Muscle layer of duodenum (tissue), 2 donors: Measurements from ENCODE around the gene SLC16A8.

Experiments
- H3K27ac ChIP-seq: one replicate; pipeline ENCODE4 v1.7.0; 2013; ENCODE audit warnings: mild to moderate bottlenecking, low read length
- H3K27me3 ChIP-seq: one replicate; pipeline ENCODE4 v1.7.0; 2013; ENCODE audit warnings: low read depth, mild to moderate bottlenecking, control low read depth, low read length
- H3K36me3 ChIP-seq, 2 donors: one replicate each; pipeline ENCODE4 v1.7.0; 2013; ENCODE audit warnings: low read length in 2 of 2, control low read depth in 1 of 2, mild to moderate bottlenecking in 1 of 2; ENCODE audit not compliant: insufficient read depth in 2 of 2, control insufficient read depth in 1 of 2
- H3K4me1 ChIP-seq, 2 donors: one replicate each; pipeline ENCODE4 v1.7.0; 2013; ENCODE audit warnings: low read length in 2 of 2, mild to moderate bottlenecking in 2 of 2, control low read depth in 1 of 2, moderate library complexity in 1 of 2; ENCODE audit not compliant: insufficient read depth in 2 of 2, control insufficient read depth in 1 of 2
- H3K4me3 ChIP-seq, 2 donors: one replicate each; pipeline ENCODE4 v1.7.0; 2013; ENCODE audit warnings: low read length in 2 of 2, low read depth in 1 of 2, mild to moderate bottlenecking in 1 of 2
- H3K9me3 ChIP-seq, 2 donors: one replicate each; pipeline ENCODE4 v1.7.0; 2013; ENCODE audit warnings: low read length in 2 of 2, control low read depth in 1 of 2, mild to moderate bottlenecking in 1 of 2; ENCODE audit not compliant: control insufficient read depth in 1 of 2
- donor health status: healthy.

Gene SLC16A8

DNA sequence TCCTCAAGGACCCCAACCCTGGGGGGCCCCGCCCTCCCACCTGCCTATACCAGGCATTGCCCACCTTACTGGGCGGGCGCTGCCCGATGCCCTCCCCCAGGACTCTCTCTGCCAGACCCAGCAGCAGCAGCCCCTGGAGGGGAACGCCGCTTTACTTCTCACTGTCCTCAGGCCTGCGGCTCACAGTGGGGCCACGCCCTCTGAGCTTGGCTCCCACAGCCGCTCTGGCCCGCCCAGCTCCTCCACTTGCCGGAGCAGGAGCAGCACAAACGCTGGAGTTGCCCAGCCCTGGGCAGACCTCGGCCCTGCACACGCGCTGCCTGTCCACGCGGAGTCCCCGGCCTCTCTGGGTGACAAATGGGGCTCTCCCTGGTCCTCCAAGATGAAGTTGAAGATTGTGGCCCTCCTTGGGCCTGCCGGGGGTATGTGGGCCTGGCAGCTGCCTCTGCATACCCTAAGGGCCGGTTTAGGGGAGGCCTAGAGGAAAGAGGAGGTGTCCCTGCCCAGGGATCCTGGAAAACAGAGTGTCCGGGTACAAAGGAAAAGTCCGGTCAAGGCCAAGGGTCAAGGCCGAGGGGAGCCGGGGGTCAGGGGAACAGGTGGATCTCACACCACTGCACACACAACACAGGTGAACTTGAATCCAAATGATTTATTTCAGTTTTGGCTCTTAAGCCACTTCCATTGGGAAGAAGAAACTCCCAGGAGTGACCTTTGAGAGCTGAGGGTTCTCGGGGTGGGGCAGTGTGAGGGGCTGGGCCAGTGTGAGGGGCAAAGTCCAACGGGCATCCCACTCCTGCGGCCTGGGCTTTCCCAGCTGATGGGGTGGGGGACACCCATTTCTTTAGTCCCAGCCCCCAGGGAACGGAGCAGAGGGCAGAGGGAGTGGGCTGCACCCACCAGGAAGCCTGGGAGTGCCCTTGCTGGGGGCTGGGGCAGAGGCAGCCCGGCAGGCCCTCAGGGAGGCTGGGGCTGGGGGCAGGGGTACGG, 27.2 kb upstream of the SLC16A8 start:
- peak overlapping the region; percentile 80 for H3K27ac ChIP-seq
- peaks cover 0 to 5% of the 10 kb centered on the region in 2 donors for H3K4me1 ChIP-seq

GRCh38 chr22:38110008-38110862, 26.3 kb upstream of the SLC16A8 start, which contains the start of gene BAIAP2L2:
BAIAP2L2 (minus strand) TSS chr22:38110684; CDS start chr22:38110525, 159 bp downstream.
- Histone ChIP-seq H3K4me1 (peaks cover 0 to 5% of the 10 kb centered on the region in 2 donors), H3K27me3 (no peaks in the 10 kb centered on the region), H3K36me3 (no peaks in the 10 kb centered on the region), H3K27ac (peak within 1 kb of the TSS; percentile 80), H3K4me3 (peak within 1 kb of the TSS in 1 of 2 donors; percentile 39), H3K9me3 (no peaks in the 10 kb centered on the region)

More for the DNA sequence above, 27.2 kb upstream of the SLC16A8 start:
- Histone ChIP-seq H3K27me3 (no peaks in the 10 kb centered on the region), H3K9me3 (no peaks in the 10 kb centered on the region), H3K36me3 (no peaks in the 10 kb centered on the region), H3K4me3 (no peak overlapping the region)

- H3K9me3 ChIP-seq: no peaks in the 10 kb centered on the region
- H3K4me3 ChIP-seq: peak overlapping the region in 1 of 2 donors; percentile 39
- H3K4me1 ChIP-seq: peaks cover 0 to 2% of the 10 kb centered on the region in 2 donors
- no peak overlapping the region for H3K27ac ChIP-seq
- H3K27me3 ChIP-seq: no peaks in the 10 kb centered on the region
- H3K36me3 ChIP-seq: no peaks in the 10 kb centered on the region
Observed at GRCh38 chr22:38109371-38110001, 25.5 kb upstream of the SLC16A8 start.

GRCh38 chr22:38108561-38109319, 24.8 kb upstream of the SLC16A8 start:
- Histone ChIP-seq H3K4me3 (no peak overlapping the region), H3K36me3 (no peaks in the 10 kb centered on the region), H3K27ac (no peak overlapping the region), H3K27me3 (no peaks in the 10 kb centered on the region), H3K4me1 (no peaks in the 10 kb centered on the region), H3K9me3 (no peaks in the 10 kb centered on the region)

DNA sequence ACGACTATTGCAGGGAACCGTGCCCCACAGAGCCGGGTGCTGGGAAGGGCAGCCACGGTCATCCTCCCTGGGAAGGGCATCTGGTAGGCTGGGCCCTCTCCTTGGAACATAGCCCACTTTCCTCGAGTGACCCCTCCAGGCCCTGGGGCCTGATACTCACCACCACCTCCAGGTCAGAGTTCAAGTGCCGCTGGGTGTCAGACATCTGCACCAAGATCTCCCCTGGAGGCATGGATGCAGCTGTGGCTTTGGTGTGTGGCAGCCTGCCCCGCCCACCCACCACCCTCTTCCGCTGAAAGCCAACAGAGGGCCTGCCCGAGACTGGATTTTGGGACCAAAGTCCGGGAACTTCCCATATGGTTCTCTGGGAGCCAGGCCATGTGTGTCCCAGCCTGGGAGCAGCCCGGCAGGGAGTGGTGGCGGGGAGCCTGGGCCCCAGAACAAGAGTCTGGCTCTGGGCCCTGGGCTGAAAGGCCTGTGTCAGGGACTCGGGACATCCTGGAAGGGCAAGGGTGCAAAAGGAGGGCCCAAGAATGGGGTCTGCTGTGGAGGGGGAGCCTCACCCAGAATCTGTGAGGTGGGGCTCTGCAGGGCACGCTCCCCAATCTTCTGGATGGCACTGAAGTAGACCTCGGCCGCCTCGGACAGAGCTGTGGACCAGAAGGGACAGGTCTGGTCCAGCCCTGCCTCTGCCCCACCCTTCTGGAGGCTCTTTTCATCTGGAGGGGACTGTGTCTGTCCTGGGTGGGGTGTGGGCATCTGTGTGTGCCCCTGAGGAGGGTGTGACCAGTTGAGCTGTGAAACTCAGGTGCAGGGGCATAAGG, 23.9 kb upstream of the SLC16A8 start:
- no peaks in the 10 kb centered on the region for H3K36me3 ChIP-seq
- no peak overlapping the region for H3K27ac ChIP-seq
- H3K27me3 ChIP-seq: no peaks in the 10 kb centered on the region
- H3K4me1 ChIP-seq: no peaks in the 10 kb centered on the region
- no peaks in the 10 kb centered on the region for H3K9me3 ChIP-seq
- no peak overlapping the region for H3K4me3 ChIP-seq

DNA sequence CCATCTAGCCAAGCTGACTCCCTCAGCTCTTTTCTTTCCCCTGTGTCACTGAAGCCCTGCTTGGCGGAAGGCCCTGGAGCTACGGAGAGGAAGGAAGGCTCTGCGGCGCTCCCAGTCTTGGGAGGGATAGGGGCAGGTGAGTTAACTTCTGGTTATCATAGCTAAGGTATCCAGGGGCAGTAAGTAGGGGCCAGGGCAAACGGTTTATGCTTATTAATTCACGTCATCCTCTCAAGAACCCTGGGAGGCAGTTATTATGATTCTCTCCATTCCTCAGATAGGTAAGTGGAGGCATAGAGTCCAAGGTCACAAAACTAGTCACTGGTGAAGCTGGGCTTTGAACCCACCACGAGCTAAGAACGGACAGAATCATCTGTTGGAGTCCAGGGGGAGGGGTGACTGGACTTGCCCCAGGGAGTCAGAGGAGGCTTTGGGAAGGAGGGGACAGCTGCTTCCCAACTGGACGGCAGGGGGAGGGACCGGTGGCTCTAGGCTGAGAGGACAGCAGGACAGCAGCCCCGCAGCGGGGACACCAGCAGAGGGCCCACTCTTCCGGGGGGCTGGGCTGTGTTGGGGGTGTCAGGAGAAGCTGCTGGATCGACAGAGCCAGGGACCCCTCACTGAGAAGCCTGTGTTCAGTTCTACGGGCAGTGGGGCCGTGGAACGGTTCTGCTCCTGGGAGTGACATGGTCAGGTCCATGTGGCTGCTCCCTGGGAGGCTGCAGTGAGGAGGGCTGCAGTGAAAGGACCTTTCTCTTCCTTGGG, 23.0 kb upstream of the SLC16A8 start:
- Histone ChIP-seq H3K36me3 (no peaks in the 10 kb centered on the region), H3K27ac (no peak overlapping the region), H3K4me3 (no peak overlapping the region), H3K4me1 (no peaks in the 10 kb centered on the region), H3K27me3 (no peaks in the 10 kb centered on the region), H3K9me3 (no peaks in the 10 kb centered on the region)

DNA sequence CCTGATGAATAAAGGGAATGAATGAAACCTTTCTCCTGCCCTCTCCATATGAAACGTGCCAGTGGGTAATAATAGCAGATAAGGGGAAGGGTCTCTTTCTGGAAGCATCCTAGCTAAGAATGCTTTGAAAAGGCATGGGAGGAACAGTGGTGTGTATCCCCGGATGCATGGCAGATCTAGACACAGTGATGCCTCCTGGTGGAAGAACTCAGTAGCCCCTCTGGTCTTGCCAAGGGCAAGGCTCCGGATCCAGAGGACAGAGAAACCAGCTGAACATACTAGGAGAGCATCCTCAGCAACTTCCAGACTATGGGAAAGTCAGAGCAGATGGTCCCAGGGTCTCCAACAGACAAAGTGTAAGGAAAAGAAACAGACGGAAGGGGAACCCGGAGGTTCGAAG, 20.1 kb upstream of the SLC16A8 start:
- Histone ChIP-seq H3K4me3 (no peak overlapping the region), H3K27me3 (no peaks in the 10 kb centered on the region), H3K36me3 (no peaks in the 10 kb centered on the region), H3K27ac (no peak overlapping the region), H3K4me1 (no peaks in the 10 kb centered on the region), H3K9me3 (no peaks in the 10 kb centered on the region)

- H3K4me3 ChIP-seq: no peak overlapping the region
- no peaks in the 10 kb centered on the region for H3K9me3 ChIP-seq
- no peaks in the 10 kb centered on the region for H3K4me1 ChIP-seq
- H3K36me3 ChIP-seq: no peaks in the 10 kb centered on the region
- H3K27ac ChIP-seq: no peak overlapping the region
- no peaks in the 10 kb centered on the region for H3K27me3 ChIP-seq
Observed at GRCh38 chr22:38103641-38104040, 19.7 kb upstream of the SLC16A8 start.

DNA sequence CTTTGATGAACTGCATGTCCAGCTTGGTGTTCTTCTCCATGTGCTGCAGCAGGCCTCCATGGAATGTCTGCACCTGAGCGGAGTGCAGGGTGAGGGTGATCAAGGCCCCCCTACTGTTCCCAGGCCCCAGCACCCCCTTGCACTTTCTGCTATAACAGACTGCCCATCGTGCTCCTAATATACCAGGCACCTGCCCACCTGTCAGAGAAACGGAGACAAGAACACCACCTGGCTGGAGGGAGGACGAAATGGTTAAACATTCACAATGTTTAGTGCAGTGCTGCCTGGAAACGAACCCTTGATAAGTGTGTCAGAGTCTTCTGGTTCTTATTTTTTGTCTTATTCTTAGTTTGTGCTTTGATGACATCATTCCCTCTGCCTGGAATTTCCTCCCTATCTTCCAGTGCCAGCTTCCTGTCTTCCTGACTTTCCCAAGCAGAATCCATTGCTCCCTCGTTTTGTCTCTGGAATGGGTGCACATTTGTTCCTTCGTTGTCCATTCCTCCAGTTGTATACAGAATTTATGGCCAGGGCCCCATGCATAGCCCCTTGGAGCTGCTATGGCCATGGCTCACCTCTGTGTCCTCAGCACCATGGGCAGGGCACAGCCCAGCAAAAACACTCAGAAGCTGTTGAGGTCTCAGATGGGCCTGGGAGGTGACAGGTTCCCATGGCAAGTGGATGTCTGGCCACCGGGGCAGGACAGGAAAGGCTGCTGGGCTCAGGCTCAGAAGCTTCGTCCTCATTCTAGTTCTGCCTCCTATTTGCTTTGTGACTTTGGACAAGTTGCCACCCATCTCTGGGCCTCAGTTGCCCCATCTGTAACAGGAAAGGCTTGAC, 14.6 kb upstream of the SLC16A8 start:
- H3K4me1 ChIP-seq: peaks cover 0 to 4% of the 10 kb centered on the region in 2 donors
- H3K9me3 ChIP-seq: no peaks in the 10 kb centered on the region
- no peaks in the 10 kb centered on the region for H3K27me3 ChIP-seq
- H3K36me3 ChIP-seq: peaks cover 0 to 5% of the 10 kb centered on the region in 2 donors
- no peak overlapping the region for H3K27ac ChIP-seq
- no peak overlapping the region for H3K4me3 ChIP-seq
